Fibroblast of lung (primary cell): ENCODE data around the gene RTN4IP1. TPM values are rescaled to one million over a fixed set of nuclear protein-coding genes. Genes with fewer than 3 reads are reported as not detected.

Experiments used
- DNase-seq, 2 donors: peaks; one replicate each; pipeline versions ENCODE4 v3.0.0 to v3.0.0-alpha.2; 2010; ENCODE audit warnings: low read depth in 2 of 2
- H2AFZ ChIP-seq: 2 replicates; pipeline ENCODE4 v1.5.1; 2012; ENCODE audit warnings: low read length, control low read depth, inconsistent platforms
- H3K27ac ChIP-seq: 2 replicates; pipeline ENCODE4 v1.5.1; 2011; ENCODE audit warnings: low read length, control low read depth; ENCODE audit not compliant: insufficient read depth
- H3K27me3 ChIP-seq: 2 replicates; pipeline ENCODE4 v1.5.1; 2011; ENCODE audit warnings: mild to moderate bottlenecking, low read length; ENCODE audit not compliant: control insufficient read depth, insufficient read depth
- H3K36me3 ChIP-seq: 2 replicates; pipeline ENCODE4 v1.5.1; 2011; ENCODE audit warnings: low read length; ENCODE audit not compliant: control insufficient read depth, insufficient read depth
- H3K4me1 ChIP-seq: 2 replicates; pipeline ENCODE4 v1.5.1; 2011; ENCODE audit warnings: low read length; ENCODE audit not compliant: control insufficient read depth, insufficient read depth; ENCODE audit errors: extremely low read depth
- H3K4me2 ChIP-seq: 2 replicates; pipeline ENCODE4 v1.5.1; 2011; ENCODE audit warnings: low read length, control low read depth; ENCODE audit not compliant: insufficient read depth; ENCODE audit errors: extremely low read depth
- H3K4me3 ChIP-seq, 4 experiments: fragments of 200-600 bp in 1 of 4; sonication (generic) in 1 of 4; replicated peaks in 1 of 4; 2 replicates each; pipeline ENCODE4 v1.5.1; 2011 to 2016; ENCODE audit warnings: low read length in 4 of 4, low read depth in 3 of 4, mild to moderate bottlenecking in 3 of 4, control low read depth in 2 of 4, inconsistent platforms in 1 of 4, mixed read lengths in 1 of 4; ENCODE audit not compliant: insufficient read depth in 1 of 4; ENCODE audit errors: control extremely low read depth in 1 of 4
- H3K79me2 ChIP-seq: 2 replicates; pipeline ENCODE4 v1.5.1; 2012; ENCODE audit warnings: mild to moderate bottlenecking, low read length, inconsistent platforms; ENCODE audit not compliant: control insufficient read depth, insufficient read depth
- H3K9ac ChIP-seq: 2 replicates; pipeline ENCODE4 v1.5.1; 2011; ENCODE audit warnings: mild to moderate bottlenecking, low read length, control low read depth; ENCODE audit not compliant: insufficient read depth
- H3K9me3 ChIP-seq: 2 replicates; pipeline ENCODE4 v1.5.1; 2012; ENCODE audit warnings: low read depth, low read length; ENCODE audit not compliant: control insufficient read depth, insufficient read depth
- H4K20me1 ChIP-seq: 2 replicates; pipeline ENCODE4 v1.5.1; 2011; ENCODE audit warnings: low read length; ENCODE audit not compliant: control insufficient read depth, insufficient read depth; ENCODE audit errors: extremely low read depth
- CTCF ChIP-seq, 2 donors: IDR thresholded peaks in 1 of 2; conservative IDR thresholded peaks in 1 of 2; 1 replicate in 1 of 2; 2 replicates in 1 of 2; pipeline ENCODE4 v1.5.1; 2011 to 2012; ENCODE audit warnings: low read length in 2 of 2, control low read depth in 1 of 2, inconsistent platforms in 1 of 2, low read depth in 1 of 2, mild to moderate bottlenecking in 1 of 2
- EZH2 ChIP-seq: IDR thresholded peaks from 2 replicates; pipeline ENCODE4 v1.5.1; 2012; ENCODE audit warnings: low read length, control low read depth, mild to moderate bottlenecking; ENCODE audit errors: missing control alignments
- polyA plus RNA-seq, 2 donors: library from polyadenylated mRNA; depleted of rRNA in 1 of 2; stranded (reverse) in 1 of 2; unstranded in 1 of 2; fragments of >200 nt; gene quantifications; 2 replicates each; pipeline ENCODE4 v1.2.1, GENCODE V29; 2011 to 2012; ENCODE audit warnings: missing spikeins in 1 of 2
- total RNA-seq: library from RNA; depleted of rRNA; stranded (reverse); fragments of >200 nt; gene quantifications from 2 replicates; pipeline ENCODE4 v1.2.1, GENCODE V29; 2014

RTN4IP1 gene
- total and polyA plus RNA-seq, 2 donors (not counting 1 experiment from before 2014, with no cell fraction given): 8.4 to 9.2 TPM

GRCh38 chr6:106569428-106569827 lies 59.9 kb downstream of the RTN4IP1 start:
- H3K4me2 ChIP-seq: no peak overlapping the region

GRCh38 chr6:106568530-106568929 lies 60.8 kb downstream of the RTN4IP1 start:
- Histone ChIP-seq H3K27ac (no peak overlapping the region), H3K36me3 (no peaks in the 10 kb centered on the region), H3K4me1 (no peaks in the 10 kb centered on the region), H3K9me3 (no peaks in the 10 kb centered on the region), H3K27me3 (no peaks in the 10 kb centered on the region), H2AFZ (no peak overlapping the region), H3K79me2 (no peaks in the 10 kb centered on the region), H3K4me3 (no peak overlapping the region), H4K20me1 (no peaks in the 10 kb centered on the region), H3K4me2 (no peak overlapping the region), H3K9ac (no peak overlapping the region)
- DNase-seq: peak in 1 of 2 donors; percentile 30
- no peak for TF ChIP-seq CTCF (conservative IDR thresholded peaks at IDR 0.05 in 1 of 2, IDR thresholded peaks at IDR 0.05 in 1 of 2; ENCODE audit: low read depth in 1 of 2, low read length in 2 of 2)
- no peak for TF ChIP-seq EZH2

More at GRCh38 chr6:106569428-106569827, 59.9 kb downstream of the RTN4IP1 start:
- Histone ChIP-seq H3K27me3 (no peaks in the 10 kb centered on the region), H3K9me3 (no peaks in the 10 kb centered on the region), H3K27ac (no peak overlapping the region), H2AFZ (no peak overlapping the region), H3K4me1 (peaks cover 2% of the 10 kb centered on the region), H3K36me3 (no peaks in the 10 kb centered on the region), H3K9ac (no peak overlapping the region), H4K20me1 (no peaks in the 10 kb centered on the region), H3K79me2 (no peaks in the 10 kb centered on the region), H3K4me3 (no peak overlapping the region)
- TF ChIP-seq EZH2 (no peak), CTCF (conservative IDR thresholded peaks at IDR 0.05 in 1 of 2, IDR thresholded peaks at IDR 0.05 in 1 of 2; ENCODE audit: low read depth in 1 of 2, low read length in 2 of 2) (no peak)
- DNase-seq: peak in 1 of 2 donors; percentile 17

- DNase-seq: no peak
- no peak overlapping the region for H3K27ac ChIP-seq
- H3K36me3 ChIP-seq: no peaks in the 10 kb centered on the region
Measured at GRCh38 chr6:106564476-106564875, 64.8 kb downstream of the RTN4IP1 start.

More at GRCh38 chr6:106564476-106564875, 64.8 kb downstream of the RTN4IP1 start:
- Histone ChIP-seq H3K9ac (no peak overlapping the region), H2AFZ (no peak overlapping the region), H3K27me3 (no peaks in the 10 kb centered on the region), H3K4me1 (no peaks in the 10 kb centered on the region), H3K4me3 (no peak overlapping the region), H3K4me2 (no peak overlapping the region), H4K20me1 (no peaks in the 10 kb centered on the region), H3K79me2 (no peaks in the 10 kb centered on the region), H3K9me3 (no peaks in the 10 kb centered on the region)
- TF ChIP-seq CTCF (conservative IDR thresholded peaks at IDR 0.05 in 1 of 2, IDR thresholded peaks at IDR 0.05 in 1 of 2; ENCODE audit: low read depth in 1 of 2, low read length in 2 of 2) (no peak), EZH2 (no peak)
